ENCODE data around the gene SP140. TPM values are rescaled to one million over a fixed set of nuclear protein-coding genes. Genes with fewer than 3 reads are reported as not detected.
"Not testable (repeated sequence)": the region's sequence is repeated elsewhere in the genome, so short reads cannot be mapped to it uniquely, and the experiment has no call there.

Gene SP140
- total RNA-seq, 2 donors from 2014 or later: 60.8 to 91.7 TPM

DNA sequence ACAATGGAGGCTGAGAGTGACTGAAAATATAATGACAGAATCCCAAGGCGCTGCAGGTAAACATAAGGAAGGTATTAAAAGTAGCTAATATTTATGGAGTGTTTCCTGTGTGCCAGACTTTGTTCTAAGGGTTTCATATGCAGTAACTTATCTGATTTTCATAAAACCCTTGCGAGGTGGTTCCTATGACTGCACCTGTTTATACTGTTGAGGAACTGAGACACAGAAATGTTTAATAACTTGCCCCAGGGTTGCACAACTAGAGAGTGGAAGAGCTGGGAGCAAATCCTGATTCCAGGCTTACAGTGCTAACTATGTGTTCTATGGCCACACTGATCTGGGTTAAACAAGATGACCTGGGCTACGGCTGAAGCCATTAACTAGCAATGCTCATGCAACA is 8.1 kb upstream of the SP140 start:
- Mint-ChIP-seq H3K36me3 (ENCODE audit: low read depth) (peaks cover 8% of the 10 kb centered on the region), H3K27ac (peak overlapping the region; percentile 79), H3K4me1 (peaks cover 30% of the 10 kb centered on the region), H3K9me3 (no peaks in the 10 kb centered on the region), H3K4me3 (peak overlapping the region; percentile 93), H3K27me3 (no peaks in the 10 kb centered on the region)
- ATAC-seq (replicated peaks): no peak

DNA sequence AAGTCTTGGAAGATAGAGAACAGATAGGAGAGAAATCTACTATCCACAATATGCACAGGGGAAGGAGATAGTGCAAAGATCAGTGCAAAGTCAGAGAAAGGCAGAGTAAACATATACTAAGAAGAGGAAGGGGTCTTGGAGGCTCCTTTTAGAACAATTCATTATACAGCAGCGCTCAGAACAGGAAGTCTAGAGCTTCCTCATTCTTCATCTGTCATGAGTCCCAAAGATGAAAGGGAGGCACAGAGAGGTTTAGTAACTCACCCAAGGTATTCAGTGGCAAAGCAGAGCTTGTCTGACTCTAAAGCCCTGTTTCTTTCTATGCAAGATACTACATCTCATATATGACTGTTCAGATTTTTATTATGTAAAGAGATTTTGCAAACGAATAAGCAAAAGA is 7.1 kb upstream of the SP140 start:
- peak; percentile 28 for ATAC-seq (replicated peaks)
- H3K27me3 Mint-ChIP-seq: no peaks in the 10 kb centered on the region
- peak overlapping the region; percentile 79 for H3K27ac Mint-ChIP-seq
- H3K4me1 Mint-ChIP-seq: peaks cover 31% of the 10 kb centered on the region
- peak overlapping the region; percentile 93 for H3K4me3 Mint-ChIP-seq
- no peaks in the 10 kb centered on the region for H3K9me3 Mint-ChIP-seq
- peaks cover 8% of the 10 kb centered on the region for H3K36me3 Mint-ChIP-seq (ENCODE audit: low read depth)

DNA sequence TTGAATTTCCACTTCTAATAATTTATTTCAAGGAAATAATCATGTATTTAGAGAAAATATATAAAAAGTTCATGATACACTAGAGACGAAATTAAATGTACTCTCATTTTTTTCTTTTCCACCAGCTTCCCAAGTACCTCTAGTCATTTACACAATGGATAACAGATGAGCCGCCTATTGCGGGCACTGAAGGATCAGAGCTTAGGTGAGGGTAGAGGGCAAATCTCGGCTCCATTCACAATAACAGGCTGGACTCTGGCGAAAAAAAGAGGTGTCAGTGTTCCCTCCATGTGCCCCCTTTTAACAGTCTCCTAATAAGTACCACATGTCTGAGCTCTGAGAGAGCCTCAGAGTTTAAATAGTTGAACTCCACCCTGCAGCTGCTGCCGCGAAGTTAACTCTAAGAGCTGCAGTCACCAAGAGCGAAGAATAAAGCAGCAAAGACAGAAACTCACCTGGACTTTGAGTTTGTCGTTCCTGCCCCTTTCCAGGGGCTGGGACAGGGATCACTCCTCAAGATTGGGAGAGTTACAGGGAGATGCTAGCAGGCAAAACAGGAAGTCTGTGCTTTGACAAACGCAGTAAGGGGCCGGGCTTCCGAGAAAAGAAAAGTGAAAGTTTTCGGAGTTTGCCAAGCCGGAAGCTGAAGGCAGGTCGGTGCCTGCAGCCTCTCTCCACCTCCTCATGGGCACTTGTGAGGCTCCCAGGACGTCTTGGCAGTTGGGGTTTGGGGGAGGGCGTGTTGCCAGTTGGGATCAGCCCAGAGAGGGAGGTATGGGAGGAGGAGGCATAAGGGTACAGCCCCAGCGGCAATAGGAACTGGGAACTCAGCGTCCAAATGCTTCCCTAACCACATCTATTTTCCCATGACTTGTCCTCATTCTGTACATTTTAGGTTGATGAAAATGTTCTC is 5.9 kb upstream of the SP140 start, which contains the start of gene SP110:
SP110 (minus strand) TSS at position 566 of the 913 bp plus-strand sequence. CDS start 3,057 bp downstream, outside the sequence.
- peaks cover 8% of the 10 kb centered on the region for H3K36me3 Mint-ChIP-seq (ENCODE audit: low read depth)
- H3K27ac Mint-ChIP-seq: peak within 1 kb of the TSS; percentile 91
- H3K27me3 Mint-ChIP-seq: no peaks in the 10 kb centered on the region
- peaks cover 37% of the 10 kb centered on the region for H3K4me1 Mint-ChIP-seq
- ATAC-seq (replicated peaks): peak; percentile 96
- H3K4me3 Mint-ChIP-seq: peak within 1 kb of the TSS; percentile 93
- no peaks in the 10 kb centered on the region for H3K9me3 Mint-ChIP-seq

DNA sequence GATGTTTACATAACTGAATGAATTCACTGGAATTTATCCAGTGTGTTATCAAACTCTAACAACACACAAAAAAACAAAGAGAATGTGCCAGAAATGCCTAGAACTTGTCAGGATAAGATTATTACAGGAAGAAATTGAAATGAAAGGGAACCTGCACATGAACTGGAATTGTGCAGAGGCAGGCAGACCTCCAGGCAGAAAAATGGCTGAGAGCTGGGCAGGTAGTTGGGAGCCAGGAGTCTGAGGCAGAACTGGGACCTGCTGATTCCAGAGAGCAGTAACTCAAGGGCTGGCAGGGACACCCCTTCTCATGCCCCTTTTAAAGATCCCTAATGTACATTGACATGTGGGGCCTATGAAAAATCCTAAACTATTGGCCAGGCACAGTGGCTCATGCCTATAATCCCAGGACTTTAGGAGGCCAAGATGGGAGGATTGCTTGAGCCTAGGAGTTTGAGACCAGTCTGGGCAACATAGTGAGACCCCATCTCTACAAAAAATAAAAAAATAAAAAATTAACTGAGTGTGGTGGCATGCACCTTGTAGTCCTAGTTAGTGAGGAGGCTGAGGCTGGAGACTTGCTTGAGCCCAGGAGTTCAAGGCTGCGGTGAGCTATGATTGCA is 5.1 kb upstream of the SP140 start:
- H3K36me3 Mint-ChIP-seq (ENCODE audit: low read depth): peaks cover 11% of the 10 kb centered on the region
- no peaks in the 10 kb centered on the region for H3K27me3 Mint-ChIP-seq
- no peaks in the 10 kb centered on the region for H3K9me3 Mint-ChIP-seq
- peak overlapping the region; percentile 93 for H3K4me3 Mint-ChIP-seq
- peak overlapping the region; percentile 91 for H3K27ac Mint-ChIP-seq
- H3K4me1 Mint-ChIP-seq: peaks cover 45% of the 10 kb centered on the region
- no peak for ATAC-seq (replicated peaks)

GRCh38 chr2:230221493-230221892 is 4.0 kb upstream of the SP140 start:
- no peak overlapping the region for H3K27ac Mint-ChIP-seq
- H3K36me3 Mint-ChIP-seq (ENCODE audit: low read depth): peaks cover 21% of the 10 kb centered on the region
- H3K4me1 Mint-ChIP-seq: peaks cover 45% of the 10 kb centered on the region
- ATAC-seq (replicated peaks): no peak
- no peaks in the 10 kb centered on the region for H3K9me3 Mint-ChIP-seq
- H3K27me3 Mint-ChIP-seq: no peaks in the 10 kb centered on the region
- no peak overlapping the region for H3K4me3 Mint-ChIP-seq

- H3K4me1 Mint-ChIP-seq: peaks cover 38% of the 10 kb centered on the region
- H3K27ac Mint-ChIP-seq: peak overlapping the region; percentile 97
- H3K36me3 Mint-ChIP-seq (ENCODE audit: low read depth): peaks cover 30% of the 10 kb centered on the region
- not testable (repeated sequence) for ATAC-seq (replicated peaks); H3K27me3 Mint-ChIP-seq; H3K9me3 Mint-ChIP-seq
- H3K4me3 Mint-ChIP-seq: peak overlapping the region; percentile 96
Measured at GRCh38 chr2:230222829-230223228, 2.7 kb upstream of the SP140 start.

DNA sequence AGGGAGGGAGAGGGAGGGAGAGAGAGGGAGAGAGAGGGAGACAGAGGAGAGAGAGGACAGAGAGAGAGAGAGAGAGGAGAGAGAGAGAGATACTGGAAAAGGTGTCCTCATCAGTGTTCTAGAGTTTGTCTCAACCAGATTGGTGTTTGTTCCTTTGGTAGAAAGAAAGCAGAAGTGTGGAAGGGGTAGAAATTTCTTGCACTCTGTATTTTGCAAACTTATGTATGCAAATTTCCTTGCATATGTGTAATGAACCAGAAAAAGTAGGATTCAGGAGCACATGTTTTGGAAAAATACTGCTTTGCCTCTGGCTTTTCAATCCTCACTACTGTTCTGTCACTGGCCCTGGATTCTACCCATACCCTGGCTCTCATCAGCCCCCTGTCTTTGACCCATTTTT is 1.1 kb upstream of the SP140 start:
- Mint-ChIP-seq H3K27ac (peak overlapping the region; percentile 97), H3K4me1 (peaks cover 40% of the 10 kb centered on the region), H3K4me3 (peak overlapping the region; percentile 96), H3K27me3 (no peaks in the 10 kb centered on the region), H3K36me3 (ENCODE audit: low read depth) (peaks cover 46% of the 10 kb centered on the region), H3K9me3 (no peaks in the 10 kb centered on the region)
- ATAC-seq (replicated peaks): no peak

GRCh38 chr2:230226051-230226551 is 565 bp downstream of the SP140 start:
- peak; percentile 62 for ATAC-seq (replicated peaks)
- Mint-ChIP-seq H3K4me1 (peaks cover 48% of the 10 kb centered on the region), H3K27ac (peak overlapping the region; percentile 97), H3K9me3 (peaks cover 4% of the 10 kb centered on the region), H3K4me3 (peak overlapping the region; percentile 96), H3K27me3 (no peaks in the 10 kb centered on the region), H3K36me3 (ENCODE audit: low read depth) (peaks cover 54% of the 10 kb centered on the region)

DNA sequence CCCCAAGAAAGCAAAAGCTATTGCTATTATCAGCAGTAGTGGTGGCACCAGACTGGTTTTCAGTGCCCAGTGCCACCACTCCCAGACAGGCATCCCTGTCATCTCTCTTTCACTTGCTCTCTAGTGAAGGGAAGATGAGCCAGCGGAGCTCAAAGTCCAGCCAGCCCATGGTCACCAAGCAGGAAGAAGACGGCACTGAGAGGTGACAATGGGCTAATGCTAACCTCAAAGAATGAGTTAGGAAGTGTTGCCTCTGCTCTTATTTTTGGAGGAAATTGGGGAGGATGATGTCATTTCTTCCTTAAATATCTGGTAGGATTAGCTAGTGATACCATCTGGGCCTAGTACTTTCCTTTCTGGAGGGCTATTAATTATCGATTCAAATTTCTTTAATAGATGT is 1.7 kb downstream of the SP140 start:
- Mint-ChIP-seq H3K27me3 (no peaks in the 10 kb centered on the region), H3K9me3 (peaks cover 4% of the 10 kb centered on the region), H3K27ac (peak overlapping the region; percentile 26), H3K4me3 (peak overlapping the region; percentile 96), H3K36me3 (ENCODE audit: low read depth) (peaks cover 66% of the 10 kb centered on the region), H3K4me1 (peaks cover 56% of the 10 kb centered on the region)
- no peak for ATAC-seq (replicated peaks)

GRCh38 chr2:230230087-230230486 is 4.6 kb downstream of the SP140 start:
- H3K27ac Mint-ChIP-seq: peak overlapping the region; percentile 53
- peak overlapping the region; percentile 96 for H3K4me3 Mint-ChIP-seq
- H3K27me3 Mint-ChIP-seq: no peaks in the 10 kb centered on the region
- peaks cover 87% of the 10 kb centered on the region for H3K36me3 Mint-ChIP-seq (ENCODE audit: low read depth)
- H3K9me3 Mint-ChIP-seq: peaks cover 4% of the 10 kb centered on the region
- no peak for ATAC-seq (replicated peaks)
- peaks cover 54% of the 10 kb centered on the region for H3K4me1 Mint-ChIP-seq

DNA sequence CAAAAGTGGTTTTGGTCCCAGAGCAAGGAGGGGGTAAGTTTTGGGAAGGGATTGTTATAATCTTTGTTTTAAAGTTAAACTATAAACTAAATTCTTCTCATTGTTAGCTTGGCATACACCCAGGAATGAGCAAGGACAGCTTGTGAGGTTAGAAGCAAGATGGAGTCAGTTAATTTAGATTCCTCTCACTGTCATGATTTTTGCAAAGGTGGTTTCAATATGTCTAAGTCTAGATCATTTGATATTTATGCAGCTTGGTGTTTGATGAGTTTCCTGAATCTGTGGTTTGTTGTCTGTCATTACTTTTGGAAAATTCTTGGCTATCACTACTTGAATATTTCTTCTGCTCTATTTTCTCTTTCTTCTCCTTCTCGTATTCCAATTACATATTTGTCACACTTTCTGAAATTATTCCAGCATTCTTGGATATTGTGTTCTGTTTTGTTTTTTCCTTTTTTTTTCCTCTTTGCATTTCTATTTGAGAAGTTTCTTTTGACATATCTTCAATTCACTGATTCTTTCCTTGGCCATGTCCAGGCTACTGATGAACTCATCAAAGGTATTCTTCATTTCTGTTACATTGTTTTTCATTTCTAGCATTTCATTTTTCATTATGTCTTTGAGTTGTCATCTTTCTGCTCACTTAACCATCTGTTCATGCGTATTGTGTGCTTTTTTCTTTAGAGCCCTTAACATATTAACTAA is 5.1 kb downstream of the SP140 start:
- Mint-ChIP-seq H3K36me3 (ENCODE audit: low read depth) (peaks cover 89% of the 10 kb centered on the region), H3K4me3 (peak overlapping the region; percentile 96), H3K9me3 (peaks cover 4% of the 10 kb centered on the region), H3K27ac (peak overlapping the region; percentile 53), H3K27me3 (no peaks in the 10 kb centered on the region), H3K4me1 (peaks cover 53% of the 10 kb centered on the region)
- no peak for ATAC-seq (replicated peaks)

DNA sequence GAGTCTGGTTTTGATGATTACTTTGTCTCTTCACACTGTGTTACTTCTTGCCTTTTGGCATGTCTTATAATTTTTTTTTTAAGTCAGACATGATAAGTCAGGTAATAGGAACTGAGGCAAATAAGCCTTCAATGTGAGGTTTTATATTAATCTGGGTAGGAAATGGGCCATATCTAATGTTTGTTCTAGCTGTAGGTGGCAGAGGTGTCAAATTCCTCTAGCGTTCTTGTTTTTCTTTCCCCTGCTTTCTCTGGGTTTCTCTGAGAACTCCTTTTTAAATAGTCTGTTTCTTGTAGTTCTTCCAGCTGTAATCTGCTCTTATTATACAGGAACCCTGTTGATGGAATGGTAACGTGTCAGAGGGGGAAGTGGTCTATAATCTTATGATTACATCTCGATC is 5.7 kb downstream of the SP140 start:
- Mint-ChIP-seq H3K4me3 (peak overlapping the region; percentile 96), H3K36me3 (ENCODE audit: low read depth) (peaks cover 89% of the 10 kb centered on the region), H3K9me3 (peaks cover 4% of the 10 kb centered on the region), H3K27me3 (no peaks in the 10 kb centered on the region), H3K4me1 (peaks cover 53% of the 10 kb centered on the region), H3K27ac (peak overlapping the region; percentile 53)
- no peak for ATAC-seq (replicated peaks)

GRCh38 chr2:230234122-230234722 is 8.7 kb downstream of the SP140 start:
- peak; percentile 45 for ATAC-seq (replicated peaks)
- peak overlapping the region; percentile 70 for H3K27ac Mint-ChIP-seq

DNA sequence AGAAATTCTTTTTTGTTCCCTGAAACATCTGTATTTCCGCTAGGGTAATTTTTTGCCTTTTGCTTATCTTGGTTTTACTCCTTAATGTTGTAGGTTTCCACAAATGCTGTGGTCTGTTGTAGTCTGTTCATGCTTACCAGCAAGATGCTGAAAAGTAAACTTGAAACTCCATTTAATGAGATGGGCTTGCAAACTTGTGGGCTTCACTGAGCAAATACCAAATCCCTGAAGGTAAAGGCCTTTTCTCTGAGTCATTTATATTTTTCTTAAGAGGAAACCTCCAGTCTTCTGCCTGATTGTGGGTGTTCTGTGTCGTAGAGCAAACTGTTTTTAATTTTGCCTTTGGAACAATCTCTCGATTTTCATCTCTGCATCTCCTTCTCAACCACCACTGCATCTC is 9.3 kb downstream of the SP140 start:
- ATAC-seq (replicated peaks): peak; percentile 90
- Mint-ChIP-seq H3K36me3 (ENCODE audit: low read depth) (peaks cover 93% of the 10 kb centered on the region), H3K27me3 (no peaks in the 10 kb centered on the region), H3K27ac (peak overlapping the region; percentile 70), H3K9me3 (peaks cover 4% of the 10 kb centered on the region), H3K4me1 (peaks cover 39% of the 10 kb centered on the region), H3K4me3 (peak overlapping the region; percentile 56)

More at GRCh38 chr2:230234122-230234722, 8.7 kb downstream of the SP140 start:
- Mint-ChIP-seq H3K4me3 (peak overlapping the region; percentile 56), H3K27me3 (no peaks in the 10 kb centered on the region), H3K36me3 (ENCODE audit: low read depth) (peaks cover 93% of the 10 kb centered on the region), H3K4me1 (peaks cover 41% of the 10 kb centered on the region), H3K9me3 (peaks cover 4% of the 10 kb centered on the region)
